ENCODE results near the gene CYB5R4.

DNA sequence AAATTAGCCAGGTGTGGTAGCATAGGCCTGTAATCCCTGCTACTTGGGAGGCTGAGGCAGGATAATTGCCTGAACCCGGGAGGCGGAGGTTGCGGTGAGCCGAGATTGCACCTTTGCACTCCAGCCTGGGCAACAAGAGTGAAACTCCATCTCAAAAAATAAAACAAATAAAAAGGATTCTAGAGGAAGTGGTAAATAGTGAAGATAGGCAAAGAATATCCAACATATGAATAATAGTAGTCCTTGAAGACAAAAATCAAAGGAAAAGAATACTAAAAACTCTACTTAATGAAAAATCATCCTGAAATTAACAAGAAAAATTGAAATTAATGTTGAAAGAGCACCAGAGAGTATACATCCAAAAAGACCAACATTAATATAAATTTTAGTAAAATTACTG is 107.0 kb downstream of the CYB5R4 start:
- TF ChIP-seq, protein P1, sequence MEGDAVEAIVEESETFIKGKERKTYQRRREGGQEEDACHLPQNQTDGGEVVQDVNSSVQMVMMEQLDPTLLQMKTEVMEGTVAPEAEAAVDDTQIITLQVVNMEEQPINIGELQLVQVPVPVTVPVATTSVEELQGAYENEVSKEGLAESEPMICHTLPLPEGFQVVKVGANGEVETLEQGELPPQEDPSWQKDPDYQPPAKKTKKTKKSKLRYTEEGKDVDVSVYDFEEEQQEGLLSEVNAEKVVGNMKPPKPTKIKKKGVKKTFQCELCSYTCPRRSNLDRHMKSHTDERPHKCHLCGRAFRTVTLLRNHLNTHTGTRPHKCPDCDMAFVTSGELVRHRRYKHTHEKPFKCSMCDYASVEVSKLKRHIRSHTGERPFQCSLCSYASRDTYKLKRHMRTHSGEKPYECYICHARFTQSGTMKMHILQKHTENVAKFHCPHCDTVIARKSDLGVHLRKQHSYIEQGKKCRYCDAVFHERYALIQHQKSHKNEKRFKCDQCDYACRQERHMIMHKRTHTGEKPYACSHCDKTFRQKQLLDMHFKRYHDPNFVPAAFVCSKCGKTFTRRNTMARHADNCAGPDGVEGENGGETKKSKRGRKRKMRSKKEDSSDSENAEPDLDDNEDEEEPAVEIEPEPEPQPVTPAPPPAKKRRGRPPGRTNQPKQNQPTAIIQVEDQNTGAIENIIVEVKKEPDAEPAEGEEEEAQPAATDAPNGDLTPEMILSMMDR (IDR thresholded peaks at IDR 0.05 in 8 of 11, conservative IDR thresholded peaks at IDR 0.05 in 3 of 11) = no peak
- TF ChIP-seq POLR2AphosphoS5 (IDR thresholded peaks at IDR 0.05) (no peak), POLR2A (IDR thresholded peaks at IDR 0.05) (no peak)
